ENCODE measurements around the gene TSPAN33.

- TF ChIP-seq CTCF (IDR thresholded peaks at IDR 0.05 in 4 of 5, conservative IDR thresholded peaks at IDR 0.05 in 1 of 5) (no peak), POLR2A (IDR thresholded peaks at IDR 0.05) (no peak)
These were observed at the start of gene TSPAN33 for GRCh38 chr7:129144095-129144833.

Data from gastrocnemius medialis (tissue), 4 donors.